PC-3 (cell line): ENCODE data around the gene POU4F3.

Source experiments
- CTCF ChIP-seq: fragments of 300-600 bp; sonication (generic); conservative IDR thresholded peaks from 2 replicates; pipeline ENCODE4 v1.5.1; 2017; ENCODE audit warnings: antibody characterized with exemption, low read depth, mild to moderate bottlenecking, low read length
- EZH2 ChIP-seq: fragments of 300-600 bp; sonication (generic); IDR thresholded peaks from one replicate; pipeline ENCODE4 v1.6.1; 2017; ENCODE audit warnings: antibody characterized with exemption, mild to moderate bottlenecking, low read length; ENCODE audit not compliant: unreplicated experiment

DNA sequence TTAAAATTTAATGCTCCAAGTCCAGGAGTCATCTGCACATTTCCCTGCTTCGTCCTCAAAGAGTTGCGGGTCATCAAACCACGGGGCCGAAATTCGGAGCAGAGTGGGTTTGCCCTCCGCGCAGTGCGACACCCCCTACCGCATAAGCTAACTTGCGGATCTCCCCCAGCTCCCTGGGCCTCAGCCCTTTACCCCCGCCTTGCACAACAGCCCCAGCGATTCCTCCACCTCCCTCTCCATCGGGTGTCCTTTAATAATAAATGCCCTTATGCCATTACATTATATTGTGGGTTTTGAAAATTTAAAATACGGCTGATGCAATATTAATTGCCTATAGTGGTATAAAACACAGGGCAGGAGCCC is 3.9 kb downstream of the POU4F3 start:
- TF ChIP-seq CTCF, result no peak
- TF ChIP-seq EZH2, result no peak
